Keratinocyte (primary cell): ENCODE measurements around the gene RAB7B.

Experiments used
- EZH2 ChIP-seq: IDR thresholded peaks from one replicate; pipeline ENCODE4 v1.6.1; 2012; ENCODE audit warnings: inconsistent platforms, mild to moderate bottlenecking, low read length, moderate library complexity
- TF ChIP-seq, protein P1 (sequence below), 3 experiments: IDR thresholded peaks in 1 of 3; conservative IDR thresholded peaks in 1 of 3; optimal IDR thresholded peaks in 1 of 3; 2 replicates in 2 of 3; 3 replicates in 1 of 3; pipeline versions ENCODE3 to v1.5.1; 2011; ENCODE audit warnings: low read length in 3 of 3, mild to moderate bottlenecking in 3 of 3, moderate library complexity in 2 of 3, control low read depth in 1 of 3, inconsistent platforms in 1 of 3; ENCODE audit not compliant: insufficient read depth in 2 of 3; ENCODE audit errors: extremely low read depth in 1 of 3

DNA sequence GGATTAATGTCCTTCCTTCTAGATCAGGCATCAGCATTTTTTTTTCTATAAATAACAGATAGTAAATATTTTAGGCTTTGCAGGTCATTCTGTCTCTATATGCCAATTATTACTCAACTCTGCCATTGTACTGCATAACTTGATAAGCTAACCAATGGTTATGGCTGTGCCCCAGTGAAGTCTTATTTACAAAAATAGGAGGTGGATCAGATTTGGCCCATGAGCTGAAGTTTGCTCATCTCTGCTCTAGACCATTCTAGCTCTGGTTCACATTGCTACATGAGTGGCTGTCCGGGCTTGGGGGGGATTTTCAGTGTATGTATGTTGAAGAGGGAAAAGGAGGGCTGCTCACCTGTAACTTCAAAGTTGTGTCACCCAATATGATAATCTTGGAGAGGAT is 10.1 kb downstream of the RAB7B start:
- TF ChIP-seq, protein P1, sequence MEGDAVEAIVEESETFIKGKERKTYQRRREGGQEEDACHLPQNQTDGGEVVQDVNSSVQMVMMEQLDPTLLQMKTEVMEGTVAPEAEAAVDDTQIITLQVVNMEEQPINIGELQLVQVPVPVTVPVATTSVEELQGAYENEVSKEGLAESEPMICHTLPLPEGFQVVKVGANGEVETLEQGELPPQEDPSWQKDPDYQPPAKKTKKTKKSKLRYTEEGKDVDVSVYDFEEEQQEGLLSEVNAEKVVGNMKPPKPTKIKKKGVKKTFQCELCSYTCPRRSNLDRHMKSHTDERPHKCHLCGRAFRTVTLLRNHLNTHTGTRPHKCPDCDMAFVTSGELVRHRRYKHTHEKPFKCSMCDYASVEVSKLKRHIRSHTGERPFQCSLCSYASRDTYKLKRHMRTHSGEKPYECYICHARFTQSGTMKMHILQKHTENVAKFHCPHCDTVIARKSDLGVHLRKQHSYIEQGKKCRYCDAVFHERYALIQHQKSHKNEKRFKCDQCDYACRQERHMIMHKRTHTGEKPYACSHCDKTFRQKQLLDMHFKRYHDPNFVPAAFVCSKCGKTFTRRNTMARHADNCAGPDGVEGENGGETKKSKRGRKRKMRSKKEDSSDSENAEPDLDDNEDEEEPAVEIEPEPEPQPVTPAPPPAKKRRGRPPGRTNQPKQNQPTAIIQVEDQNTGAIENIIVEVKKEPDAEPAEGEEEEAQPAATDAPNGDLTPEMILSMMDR (optimal IDR thresholded peaks at IDR 0.05 in 1 of 3, IDR thresholded peaks at IDR 0.05 in 1 of 3, conservative IDR thresholded peaks at IDR 0.05 in 1 of 3; ENCODE audit: extremely low read depth in 1 of 3, insufficient read depth in 2 of 3, low read length in 3 of 3), result no peak
- TF ChIP-seq EZH2, result no peak
